Measurements from ENCODE around the gene ZSWIM6.

ZSWIM6 gene

GRCh38 chr5:61362796-61363368 is 30.8 kb downstream of the ZSWIM6 start:
- DNase-seq (ENCODE audit: insufficient read length, low spot score) (no peak), FAIRE-seq (no peak)

DNA sequence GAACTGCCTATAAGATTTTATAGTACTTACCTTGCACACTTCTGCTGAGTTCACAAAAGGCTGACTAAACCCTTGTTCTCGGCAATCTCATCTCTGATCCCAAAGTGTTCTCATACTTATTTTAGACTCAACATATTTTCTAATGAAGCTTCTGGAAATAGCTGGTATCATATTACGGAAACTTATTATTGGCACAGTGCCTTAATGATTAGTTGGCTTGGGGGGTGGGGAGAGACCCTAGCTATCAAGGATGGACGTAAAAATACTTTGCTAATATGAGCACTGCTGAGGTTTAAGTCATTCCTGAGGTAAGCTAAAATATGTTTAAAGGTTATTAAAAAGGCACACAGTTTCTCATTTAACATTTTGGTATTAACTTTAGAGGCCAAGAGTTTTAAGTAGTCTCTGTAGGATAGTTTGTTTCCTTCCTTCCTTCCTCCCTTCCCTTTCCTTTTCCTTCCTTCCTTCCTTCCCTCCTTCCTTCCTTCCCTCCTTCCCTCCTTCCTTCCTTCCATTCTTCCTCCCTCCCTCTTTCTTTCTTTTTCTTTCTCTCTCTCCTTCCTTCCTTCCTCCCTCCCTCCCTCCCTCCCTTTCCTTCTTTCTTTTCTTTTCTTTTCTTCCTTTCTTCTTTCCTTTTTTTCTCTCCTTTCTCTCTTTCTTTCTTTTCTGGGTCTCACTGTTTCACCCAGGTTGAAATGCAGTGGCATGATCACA is 31.5 kb downstream of the ZSWIM6 start:
- no peak for TF ChIP-seq CTCF (IDR thresholded peaks at IDR 0.05; ENCODE audit: insufficient read depth, missing control alignments)
- FAIRE-seq (no peak), DNase-seq (ENCODE audit: insufficient read length, low spot score) (no peak)

More at GRCh38 chr5:61362796-61363368, 30.8 kb downstream of the ZSWIM6 start:
- TF ChIP-seq CTCF (IDR thresholded peaks at IDR 0.05; ENCODE audit: insufficient read depth, missing control alignments) = no peak

DNA sequence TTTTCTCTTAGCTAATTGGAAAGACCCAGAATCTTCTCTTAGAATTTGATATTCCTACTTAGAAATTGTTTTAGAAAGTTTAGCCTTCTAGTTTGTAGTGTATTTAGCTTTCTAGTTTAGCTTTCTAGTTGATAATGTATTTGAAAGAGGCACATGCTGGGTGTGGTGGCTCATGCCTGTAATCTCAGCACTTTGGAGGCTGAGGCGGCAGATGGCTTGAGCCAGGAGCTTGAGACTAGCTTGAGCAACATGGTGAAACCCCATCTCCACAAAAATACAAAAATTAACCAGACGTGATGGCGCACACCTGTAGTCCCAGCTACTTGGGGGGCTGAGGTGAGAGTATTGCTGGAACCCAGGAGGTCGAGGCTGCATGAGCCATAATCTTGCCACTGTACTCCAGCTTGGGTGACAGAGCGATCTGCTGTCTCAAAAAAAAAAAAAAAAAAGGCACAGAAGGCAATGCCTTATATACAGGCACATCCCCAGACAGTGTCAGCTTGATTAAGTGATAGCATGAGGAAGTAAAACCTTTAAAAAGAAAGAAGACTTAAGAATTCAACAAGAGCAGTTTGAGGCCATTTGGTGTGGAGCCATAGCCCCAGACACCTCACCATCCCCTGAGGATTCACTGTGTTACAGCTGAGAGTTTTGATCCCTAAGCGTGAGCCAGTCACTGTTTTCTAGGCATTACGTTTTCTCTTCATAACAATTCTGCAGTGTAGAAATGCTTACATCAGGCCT is 34.6 kb downstream of the ZSWIM6 start:
- DNase-seq (ENCODE audit: insufficient read length, low spot score) (no peak), FAIRE-seq (peak; percentile 11)
- TF ChIP-seq CTCF (IDR thresholded peaks at IDR 0.05; ENCODE audit: insufficient read depth, missing control alignments) = no peak

- FAIRE-seq (no peak), DNase-seq (ENCODE audit: insufficient read length, low spot score) (no peak)
Measured at GRCh38 chr5:61370506-61370905, 38.4 kb downstream of the ZSWIM6 start.

GRCh38 chr5:61371474-61371873 is 39.4 kb downstream of the ZSWIM6 start:
- FAIRE-seq = no peak
- DNase-seq (ENCODE audit: insufficient read length, low spot score) = no peak
- no peak for TF ChIP-seq CTCF (IDR thresholded peaks at IDR 0.05; ENCODE audit: insufficient read depth, missing control alignments)

More at GRCh38 chr5:61370506-61370905, 38.4 kb downstream of the ZSWIM6 start:
- no peak for TF ChIP-seq CTCF (IDR thresholded peaks at IDR 0.05; ENCODE audit: insufficient read depth, missing control alignments)

GRCh38 chr5:61379677-61380076 is 47.6 kb downstream of the ZSWIM6 start:
- no peak for DNase-seq (ENCODE audit: insufficient read length, low spot score)
- FAIRE-seq = no peak
- no peak for TF ChIP-seq CTCF (IDR thresholded peaks at IDR 0.05; ENCODE audit: insufficient read depth, missing control alignments)
